IMR-90 (cell line): ENCODE measurements around the gene CRHBP. TPM values are rescaled to one million over a fixed set of nuclear protein-coding genes. Genes with fewer than 3 reads are reported as not detected.

ENCODE experiments used
- ATAC-seq: fragments of 200-7000 bp; cut with Tn5 transposase; 2 replicates; pipeline ENCODE4 v1.9.1; 2020; ENCODE audit warnings: low read depth, mild to moderate bottlenecking, moderate library complexity
- BruUV-seq: library from RNA; stranded (reverse); fragments of 400-500 nt; replicated peaks from 2 replicates; lab custom pipeline; 2021; lab: Mats Ljungman, UMichigan
- CTCF ChIA-PET: fragments of 300-600 bp; formaldehyde crosslinking; extraction: SDS; loops from one replicate; lab custom pipeline; 2021; ENCODE audit warnings: antibody characterized with exemption; lab: Yijun Ruan, JAX
- POLR2A ChIA-PET: fragments of 300-600 bp; sonication (Branson Sonifier 250); formaldehyde crosslinking; loops from one replicate; lab custom pipeline; 2022; ENCODE audit warnings: antibody characterized with exemption; ENCODE audit not compliant: unreplicated experiment; lab: Charles Lee
- DNase-seq: peaks from one replicate; pipeline ENCODE4 v3.0.0; 2013
- H2AFZ ChIP-seq: replicated peaks from 2 replicates; pipeline ENCODE3; 2013; ENCODE audit warnings: low read length, mild to moderate bottlenecking; ENCODE audit not compliant: poor library complexity
- H2AK5ac ChIP-seq: 2 replicates; pipeline ENCODE4 v1.6.1; 2013; ENCODE audit warnings: low read depth, low read length, inconsistent platforms
- H2AK9ac ChIP-seq: replicated peaks from 2 replicates; pipeline ENCODE3; 2013; ENCODE audit warnings: mild to moderate bottlenecking, low read depth, low read length, moderate library complexity; ENCODE audit not compliant: poor library complexity
- H2BK120ac ChIP-seq: 2 replicates; pipeline ENCODE4 v1.6.1; 2013; ENCODE audit warnings: low read depth, low read length, inconsistent platforms
- H2BK15ac ChIP-seq: 3 replicates; pipeline ENCODE4 v1.6.1; 2013; ENCODE audit warnings: low read depth, low read length, inconsistent platforms
- H2BK20ac ChIP-seq: 2 replicates; pipeline ENCODE4 v1.6.1; 2013; ENCODE audit warnings: low read depth, mild to moderate bottlenecking, inconsistent platforms, low read length, moderate library complexity
- H2BK5ac ChIP-seq: 2 replicates; pipeline ENCODE4 v1.6.1; 2013; ENCODE audit warnings: mild to moderate bottlenecking, low read depth, low read length, inconsistent platforms; ENCODE audit not compliant: poor library complexity, severe bottlenecking
- H3K14ac ChIP-seq: replicated peaks from 2 replicates; pipeline ENCODE4 v1.6.1; 2013; ENCODE audit warnings: low read depth, low read length, inconsistent platforms
- H3K18ac ChIP-seq: 2 replicates; pipeline ENCODE4 v1.6.1; 2013; ENCODE audit warnings: low read depth, low read length, control low read depth
- H3K23ac ChIP-seq: 2 replicates; pipeline ENCODE4 v1.6.1; 2013; ENCODE audit warnings: low read depth, low read length, inconsistent platforms
- H3K27ac ChIP-seq: 2 replicates; pipeline ENCODE4 v1.5.1; 2013; ENCODE audit warnings: mild to moderate bottlenecking, control low read depth, low read length; ENCODE audit not compliant: insufficient read depth
- H3K27me3 ChIP-seq: 2 replicates; pipeline ENCODE4 v1.6.1; 2013; ENCODE audit warnings: low read length; ENCODE audit not compliant: control insufficient read depth, insufficient read depth
- H3K36me3 ChIP-seq: 2 replicates; pipeline ENCODE4 v1.6.1; 2013; ENCODE audit warnings: low read length, mixed read lengths; ENCODE audit not compliant: control insufficient read depth, insufficient read depth
- H3K4ac ChIP-seq: 2 replicates; pipeline ENCODE4 v1.6.1; 2013; ENCODE audit warnings: low read depth, low read length, inconsistent platforms
- H3K4me1 ChIP-seq: 2 replicates; pipeline ENCODE4 v1.6.1; 2013; ENCODE audit warnings: low read length, mixed read lengths; ENCODE audit not compliant: control insufficient read depth, insufficient read depth
- H3K4me2 ChIP-seq: 2 replicates; pipeline ENCODE4 v1.6.1; 2013; ENCODE audit warnings: low read depth, mild to moderate bottlenecking, control low read depth, low read length, moderate library complexity
- H3K4me3 ChIP-seq: 2 replicates; pipeline ENCODE4 v1.5.1; 2013; ENCODE audit warnings: low read depth, mild to moderate bottlenecking, control low read depth, low read length, moderate library complexity; ENCODE audit not compliant: insufficient read depth
- H3K56ac ChIP-seq: 2 replicates; pipeline ENCODE4 v1.6.1; 2013; ENCODE audit warnings: low read length, inconsistent platforms; ENCODE audit not compliant: insufficient read depth; ENCODE audit errors: extremely low read depth
- H3K79me1 ChIP-seq, 2 experiments: 2 replicates each; pipeline ENCODE4 v1.6.1; 2013; ENCODE audit warnings: low read length in 2 of 2, inconsistent platforms in 1 of 2, low read depth in 1 of 2
- H3K9ac ChIP-seq: 2 replicates; pipeline ENCODE4 v1.6.1; 2013; ENCODE audit warnings: low read depth, low read length, control low read depth
- H3K9me1 ChIP-seq: 2 replicates; pipeline ENCODE4 v1.6.1; 2013; ENCODE audit warnings: low read length, inconsistent platforms; ENCODE audit not compliant: insufficient read depth
- H3K9me3 ChIP-seq: 2 replicates; pipeline ENCODE4 v1.6.1; 2013; ENCODE audit warnings: low read length; ENCODE audit not compliant: control insufficient read depth, insufficient read depth
- H4K20me1 ChIP-seq: 2 replicates; pipeline ENCODE4 v1.6.1; 2013; ENCODE audit warnings: low read length, inconsistent platforms; ENCODE audit not compliant: insufficient read depth
- H4K5ac ChIP-seq: 2 replicates; pipeline ENCODE4 v1.6.1; 2013; ENCODE audit warnings: mild to moderate bottlenecking, low read depth, low read length, control low read depth
- H4K8ac ChIP-seq, 2 experiments: 2 replicates each; pipeline ENCODE4 v1.6.1; 2013; ENCODE audit warnings: low read depth in 2 of 2, low read length in 2 of 2, control low read depth in 1 of 2, inconsistent platforms in 1 of 2
- H4K91ac ChIP-seq: 2 replicates; pipeline ENCODE4 v1.6.1; 2013; ENCODE audit warnings: low read depth, low read length, inconsistent platforms; ENCODE audit not compliant: insufficient read depth
- BHLHE40 ChIP-seq: fragments of 150-350 bp; IDR thresholded peaks from 2 replicates; pipeline ENCODE4 v1.6.1; 2016; ENCODE audit warnings: mild to moderate bottlenecking, low read depth, low read length
- CEBPB ChIP-seq: IDR thresholded peaks from 2 replicates; pipeline ENCODE4 v1.6.1; 2012; ENCODE audit warnings: low read depth, low read length, improper control_type of control experiment
- CHD1 ChIP-seq: IDR thresholded peaks from 2 replicates; pipeline ENCODE4 v1.6.1; 2012; ENCODE audit warnings: low read depth, low read length, improper control_type of control experiment
- MAZ ChIP-seq: IDR thresholded peaks from 2 replicates; pipeline ENCODE4 v1.6.1; 2012; ENCODE audit warnings: low read depth, mild to moderate bottlenecking, low read length, improper control_type of control experiment, moderate library complexity, borderline replicate concordance
- MXI1 ChIP-seq: IDR thresholded peaks from 2 replicates; pipeline ENCODE4 v1.6.1; 2012; ENCODE audit warnings: low read depth, mild to moderate bottlenecking, low read length, moderate library complexity, borderline replicate concordance
- NFE2L2 ChIP-seq: fragments of 150-350 bp; IDR thresholded peaks from 2 replicates; pipeline ENCODE4 v1.6.1; 2016; ENCODE audit warnings: low read depth, mild to moderate bottlenecking, low read length
- RCOR1 ChIP-seq: IDR thresholded peaks from 2 replicates; pipeline ENCODE4 v1.6.1; 2012; ENCODE audit warnings: mild to moderate bottlenecking, low read length, improper control_type of control experiment; ENCODE audit not compliant: insufficient replicate concordance
- RFX5 ChIP-seq: IDR thresholded peaks from 2 replicates; pipeline ENCODE4 v1.8.0; 2012; ENCODE audit warnings: low read depth, mild to moderate bottlenecking, low read length, moderate library complexity
- USF2 ChIP-seq: fragments of 150-350 bp; IDR thresholded peaks from 2 replicates; pipeline ENCODE4 v1.6.1; 2017; ENCODE audit warnings: mild to moderate bottlenecking, antibody characterized with exemption, low read length, low read depth
- WGBS, 2 experiments: methylation state at CpG; one replicate each; pipeline versions ENCODE4 v1.1.5 to v1.1.7; 2013; ENCODE audit warnings: missing lambda C conversion rate in 2 of 2; ENCODE audit not compliant: insufficient read length in 1 of 2; ENCODE audit errors: extremely low coverage in 2 of 2; 5-methylcytosine and 5-hydroxymethylcytosine counted together
- dilution Hi-C: fragments of 300-500 bp; cut with HindIII; formaldehyde crosslinking; loops from one replicate; pipeline ENCODE4 v1.14.3; 2018; ENCODE audit warnings: low sequenced_read_pairs; ENCODE audit not compliant: unreplicated experiment
- in situ Hi-C: fragments of 300-500 bp; cut with MboI; formaldehyde crosslinking; loops from 3 replicates; pipeline ENCODE4 v1.14.3; 2019; ENCODE audit warnings: low sequenced_read_pairs, inconsistent platforms, mixed read lengths
- intact Hi-C: fragments of 100-400 bp; cut with micrococcal nuclease; formaldehyde crosslinking; loops from 2 replicates; pipeline ENCODE4 v1.10.0; 2022
- polyA plus RNA-seq, 3 experiments: library from polyadenylated mRNA; depleted of rRNA; stranded (reverse); fragments of >200 nt; gene quantifications; 2 replicates each; pipeline ENCODE4 v1.2.3, GENCODE V29; 2012; ENCODE audit warnings: low replicate concordance in 1 of 3
- total RNA-seq: library from RNA; depleted of rRNA; stranded (reverse); fragments of >200 nt; gene quantifications from 2 replicates; pipeline ENCODE4 v1.2.3, GENCODE V29; 2012

The CRHBP gene
- total and polyA plus RNA-seq, 2 of the 4 experiments (the other 2 are of a cell fraction) = 0.09 TPM; not detected in 1

GRCh38 chr5:76946090-76946489 is 6.8 kb upstream of the CRHBP start:
- Histone ChIP-seq H4K20me1 (no peaks in the 10 kb centered on the region), H3K4me1 (0 out of 2 replicates have a peak, but pooled peaks cover 1% of the 10 kb centered on the region), H3K23ac (no peak overlapping the region), H3K79me1 (no peaks in the 10 kb centered on the region), H4K5ac (no peak overlapping the region), H2BK5ac (no peak overlapping the region), H2BK120ac (no peak overlapping the region), H3K56ac (no peak overlapping the region), H2BK20ac (no peak overlapping the region), H3K4ac (no peak overlapping the region), H2BK15ac (no peak overlapping the region), H3K14ac (no peak overlapping the region), H3K4me3 (no peak overlapping the region), H3K9ac (no peak overlapping the region), H3K4me2 (no peak overlapping the region), H2AK9ac (no peak overlapping the region), H2AK5ac (no peak overlapping the region), H3K9me1 (no peaks in the 10 kb centered on the region), H3K36me3 (no peaks in the 10 kb centered on the region), H3K9me3 (no peaks in the 10 kb centered on the region), H3K27me3 (peaks cover 4% of the 10 kb centered on the region), H4K91ac (no peak overlapping the region), H2AFZ (no peak overlapping the region), H3K27ac (no peak overlapping the region), H4K8ac (no peak overlapping the region), H3K18ac (no peak overlapping the region)
- no CpG with 5 or more reads among the region's 2 CpGs for WGBS, 2 experiments
- dilution Hi-C loops = no loop called here
- no peak for TF ChIP-seq NFE2L2
- no peak for TF ChIP-seq RCOR1
- no peak for TF ChIP-seq CHD1
- no peak for TF ChIP-seq RFX5
- no peak for TF ChIP-seq MXI1
- no peak for TF ChIP-seq USF2
- TF ChIP-seq MAZ = no peak
- no peak for TF ChIP-seq CEBPB
- TF ChIP-seq BHLHE40 = no peak
- no TSS peak for BruUV-seq
- in situ Hi-C loops = no loop called here
- DNase-seq (no peak), ATAC-seq (no peak)
- ChIA-PET CTCF (no interaction called here), POLR2A (no interaction called here)
- intact Hi-C loops = no loop called here
